GM08714 (cell line): Measurements from ENCODE around the gene RUNX3.

ENCODE experiments used
- H3K4me3 ChIP-seq: fragments of 200-500 bp; sonication (Bioruptor generic); 2 replicates; pipeline ENCODE4 v1.5.1; 2014; ENCODE audit warnings: mild to moderate bottlenecking, low read length, inconsistent platforms
- ZNF274 ChIP-seq: IDR thresholded peaks from 2 replicates; pipeline ENCODE4 v1.6.1; 2012; ENCODE audit warnings: mild to moderate bottlenecking, low read depth, low read length

RUNX3 gene

GRCh38 chr1:24866211-24867083 lies 63.6 kb downstream of the RUNX3 start:
- no peak for TF ChIP-seq ZNF274
- H3K4me3 ChIP-seq: no peak overlapping the region

GRCh38 chr1:24865587-24865986 lies 64.5 kb downstream of the RUNX3 start:
- H3K4me3 ChIP-seq: no peak overlapping the region
- TF ChIP-seq ZNF274: no peak

- no peak overlapping the region for H3K4me3 ChIP-seq
- TF ChIP-seq ZNF274: no peak
Observed at GRCh38 chr1:24865168-24865567, 64.9 kb downstream of the RUNX3 start.

DNA sequence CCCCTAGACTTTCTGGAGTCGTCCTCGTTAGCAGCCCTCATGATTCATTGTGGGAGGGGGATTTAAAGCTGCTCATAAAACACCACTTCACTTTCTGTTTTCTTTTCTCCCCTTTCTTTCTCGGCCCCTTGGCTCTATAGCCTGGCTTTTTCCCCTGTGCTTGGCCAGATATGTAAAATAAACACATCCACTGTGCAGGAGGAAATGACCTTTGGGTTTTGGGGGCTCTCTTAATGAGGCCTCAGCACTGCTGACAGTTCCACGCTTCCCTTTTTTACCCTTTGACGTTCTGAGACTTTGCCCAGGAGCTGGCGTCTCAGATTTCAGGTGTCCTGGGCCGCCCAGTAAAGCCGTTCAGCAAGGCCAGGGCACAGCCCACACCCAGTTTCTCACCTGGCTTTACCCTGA lies 65.7 kb downstream of the RUNX3 start:
- no peak for TF ChIP-seq ZNF274
- no peak overlapping the region for H3K4me3 ChIP-seq

DNA sequence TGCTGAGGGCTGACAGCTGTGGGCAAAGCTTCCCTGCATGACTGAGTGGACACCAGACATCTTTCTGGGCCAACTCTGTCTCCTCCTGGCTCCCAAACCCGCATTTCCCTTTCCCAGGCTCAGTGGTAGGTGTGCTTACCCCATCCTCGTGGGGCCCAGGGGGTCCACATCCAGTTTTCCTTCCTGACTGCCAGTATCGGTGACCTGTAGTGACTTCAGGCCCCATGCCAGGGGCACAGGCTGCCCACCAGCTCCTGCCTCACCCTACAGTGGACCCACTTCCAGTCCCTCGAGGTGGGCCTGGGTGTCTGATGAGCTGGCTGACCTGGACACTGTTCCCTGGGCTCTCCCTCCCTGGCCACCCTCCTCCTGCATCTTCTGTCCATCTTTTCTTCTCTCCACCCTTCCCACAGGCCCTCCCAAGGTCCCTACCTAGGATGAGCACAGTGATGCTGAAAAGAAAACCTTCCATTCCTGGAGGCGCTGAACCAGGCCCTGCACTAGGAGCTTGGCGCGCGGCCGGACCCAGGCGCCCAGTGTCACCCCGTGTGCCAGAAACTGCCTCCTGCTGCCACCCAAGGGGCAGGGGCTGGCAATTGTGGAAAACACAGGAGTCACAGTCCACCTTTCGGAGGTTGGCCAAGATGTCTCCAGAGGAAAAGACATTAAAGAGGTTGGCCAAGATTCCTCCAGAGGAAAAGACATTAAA lies 67.1 kb downstream of the RUNX3 start:
- no peak for TF ChIP-seq ZNF274

DNA sequence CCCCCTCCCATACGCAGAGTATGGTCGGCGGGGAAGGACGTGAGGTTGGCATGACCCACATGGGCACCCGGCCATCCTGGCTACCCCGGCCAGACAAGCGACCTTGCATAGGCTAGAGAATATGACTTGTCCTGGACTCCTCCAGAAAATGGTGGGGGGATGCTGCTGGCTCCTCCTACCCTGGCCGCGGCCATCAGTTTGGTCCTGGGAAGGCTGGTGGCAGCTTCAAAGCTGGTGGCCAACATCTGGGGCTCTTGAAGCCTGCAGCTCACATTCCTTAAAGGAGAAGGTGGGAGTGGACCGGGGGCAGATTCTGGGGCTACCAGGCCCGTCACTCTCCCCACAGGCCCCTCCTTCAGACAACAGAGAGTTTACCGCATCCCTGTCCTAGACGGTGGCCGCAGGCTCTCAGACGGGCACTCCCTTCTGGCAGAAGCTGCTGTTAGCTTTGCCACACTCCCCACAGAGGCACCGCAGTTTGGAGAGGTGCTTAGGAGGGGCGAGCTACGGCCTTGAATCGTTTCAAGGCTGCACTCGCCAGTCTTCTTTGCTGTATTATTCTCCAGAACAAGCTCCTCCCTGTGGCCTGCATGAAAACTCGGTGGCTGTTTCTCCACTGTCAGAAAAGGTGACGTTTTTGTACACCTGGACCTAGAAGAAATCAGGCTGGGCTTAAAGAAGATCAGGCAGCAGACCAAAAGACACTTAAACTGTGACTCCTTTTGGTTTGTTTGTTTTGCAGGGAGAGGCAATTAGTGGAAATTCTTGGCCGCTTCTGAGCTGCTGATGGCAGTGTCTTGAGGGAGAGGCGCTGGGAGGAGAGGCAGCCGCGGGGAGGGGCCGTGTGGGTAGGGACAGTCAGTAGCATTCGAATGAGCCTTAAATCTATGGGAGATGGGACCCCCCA lies 68.0 kb downstream of the RUNX3 start:
- TF ChIP-seq ZNF274: no peak
- H3K4me3 ChIP-seq: no peak overlapping the region

More for the DNA sequence above, 67.1 kb downstream of the RUNX3 start:
- H3K4me3 ChIP-seq: no peak overlapping the region

DNA sequence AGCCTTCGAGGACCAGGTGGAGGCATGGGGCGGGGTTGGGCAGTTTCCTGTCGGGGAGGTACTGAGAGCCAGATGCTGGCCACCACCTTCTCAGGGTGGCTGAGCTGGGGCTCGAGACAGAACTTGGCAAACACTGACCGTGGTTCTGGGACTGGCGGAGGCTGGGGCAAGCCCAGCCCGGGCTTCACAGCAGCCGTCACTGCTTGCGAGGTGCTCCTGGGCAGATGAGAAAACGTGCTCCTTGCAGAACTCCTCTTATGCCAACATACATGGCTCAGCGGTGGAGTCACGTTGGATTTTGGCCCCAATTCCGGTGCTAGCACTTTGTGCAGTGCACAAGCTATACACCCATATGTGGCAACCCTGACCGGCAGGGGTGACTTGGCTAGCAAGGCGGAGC lies 69.2 kb downstream of the RUNX3 start:
- no peak overlapping the region for H3K4me3 ChIP-seq
- TF ChIP-seq ZNF274: no peak

DNA sequence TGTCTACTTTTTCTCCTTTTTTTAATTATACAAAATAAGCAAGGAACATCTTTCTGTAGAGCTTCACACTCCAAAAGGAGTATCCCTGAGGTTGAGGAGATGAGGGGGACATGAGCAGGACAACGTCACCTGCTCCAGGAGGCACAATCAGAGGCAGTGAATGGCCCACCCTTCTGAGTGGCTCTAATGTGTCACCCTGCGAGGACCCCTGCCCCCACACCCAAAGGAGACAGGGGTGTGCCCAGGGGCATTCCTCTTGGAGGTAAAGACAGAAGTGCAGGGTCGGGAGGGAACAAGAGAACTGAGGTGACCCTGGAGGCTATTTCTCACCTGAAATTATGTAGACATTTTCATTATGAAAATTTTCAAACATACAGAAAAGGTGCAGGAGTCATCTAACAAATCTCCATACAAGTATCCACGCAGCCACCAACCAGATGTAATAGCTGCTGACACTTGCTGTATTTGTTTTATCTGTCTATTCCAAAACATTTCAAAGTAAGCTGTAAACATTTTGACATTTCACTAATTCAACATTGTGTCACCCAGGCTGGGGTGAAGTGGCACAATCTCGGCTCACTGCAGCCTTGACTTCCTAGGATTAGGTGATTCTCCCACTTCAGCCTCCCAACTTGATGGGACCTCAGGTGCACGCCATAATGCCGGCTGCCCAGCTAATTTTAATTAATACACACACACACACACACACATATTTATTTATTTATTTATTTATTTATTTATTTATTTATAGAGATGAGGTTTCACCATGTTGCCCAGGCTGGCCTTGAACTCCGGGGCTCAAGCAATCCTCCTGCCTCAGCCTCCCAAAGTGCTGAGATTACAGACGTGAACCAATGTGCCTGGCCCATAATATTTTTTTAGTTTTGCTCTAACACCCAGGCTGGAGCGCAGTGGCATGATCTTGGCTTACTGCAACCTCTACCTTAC lies 70.7 kb downstream of the RUNX3 start:
- no peak for TF ChIP-seq ZNF274
- H3K4me3 ChIP-seq: no peak overlapping the region

GRCh38 chr1:24858277-24858676 lies 71.8 kb downstream of the RUNX3 start:
- TF ChIP-seq ZNF274: no peak
- H3K4me3 ChIP-seq: no peak overlapping the region

DNA sequence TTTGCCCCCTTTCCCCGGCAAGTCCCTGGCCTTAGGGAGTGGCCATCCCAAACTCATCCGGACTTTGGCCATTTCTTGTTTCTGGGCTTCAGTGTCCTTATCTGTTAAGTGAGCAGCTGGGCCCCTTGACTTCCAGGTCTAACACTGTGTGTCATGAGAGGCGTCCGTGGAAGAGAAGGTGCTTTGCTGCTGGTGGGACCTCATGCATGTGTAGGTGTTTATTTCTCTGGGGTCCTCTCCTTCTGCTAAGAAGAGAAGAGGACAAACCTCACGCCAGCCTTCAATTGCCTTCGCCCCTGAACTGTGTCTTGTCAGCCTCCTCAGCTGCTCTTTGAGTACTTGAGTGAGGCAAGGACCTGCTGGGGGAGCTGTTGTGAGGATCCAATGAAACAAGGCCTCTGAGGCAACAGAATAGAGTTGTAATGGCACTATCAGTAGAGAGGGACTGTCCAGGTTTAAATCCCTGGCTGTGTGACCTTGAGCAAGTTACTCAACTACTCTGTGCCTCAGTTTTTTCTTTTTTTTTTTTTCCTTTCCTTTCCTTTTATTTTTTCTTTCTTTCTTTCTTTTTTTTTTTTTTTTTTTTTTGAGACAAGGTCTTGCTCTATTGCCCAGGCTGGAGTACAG lies 72.5 kb downstream of the RUNX3 start:
- no peak for TF ChIP-seq ZNF274

GRCh38 chr1:24856787-24857506 lies 73.1 kb downstream of the RUNX3 start:
- TF ChIP-seq ZNF274: no peak
- no peak overlapping the region for H3K4me3 ChIP-seq

More for the DNA sequence above, 72.5 kb downstream of the RUNX3 start:
- H3K4me3 ChIP-seq: no peak overlapping the region

DNA sequence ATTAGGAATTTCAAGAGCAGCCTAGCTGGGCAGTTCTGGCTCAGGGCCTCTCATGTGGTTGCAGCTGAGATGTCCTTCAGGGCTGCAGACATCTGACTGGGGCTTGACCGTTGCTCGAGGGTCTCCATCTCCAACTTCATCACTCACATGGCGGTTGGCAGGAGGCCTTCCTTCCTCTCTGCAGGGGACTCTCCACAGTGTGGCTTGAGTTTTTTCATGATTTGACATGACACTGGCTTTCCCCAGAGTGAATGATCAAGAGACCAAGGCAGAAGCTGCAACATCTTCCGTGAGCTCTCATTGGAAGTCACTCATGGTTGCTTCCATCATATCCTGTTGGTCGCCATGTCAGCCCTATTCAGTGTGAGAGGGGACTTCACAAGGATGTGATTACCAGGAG lies 74.6 kb downstream of the RUNX3 start:
- no peak overlapping the region for H3K4me3 ChIP-seq
- TF ChIP-seq ZNF274: no peak
